H9 (cell line): ENCODE results near the gene LRRC8B. TPM values are rescaled to one million over a fixed set of nuclear protein-coding genes. Genes with fewer than 3 reads are reported as not detected.

ENCODE experiments used
- DNase-seq: peaks from one replicate; pipeline ENCODE4 v3.0.0-alpha.2; 2017
- H2AFZ ChIP-seq: one replicate; pipeline ENCODE4 v1.6.1; 2013; ENCODE audit warnings: mild to moderate bottlenecking, low read length, control low read depth, moderate library complexity
- H2AK5ac ChIP-seq: 2 replicates; pipeline ENCODE4 v1.6.1; 2013; ENCODE audit warnings: low read length, control low read depth, mixed read lengths; ENCODE audit not compliant: insufficient read length
- H2BK120ac ChIP-seq: one replicate; pipeline ENCODE4 v1.6.1; 2013; ENCODE audit warnings: low read depth, mild to moderate bottlenecking, low read length, control low read depth, inconsistent platforms; ENCODE audit not compliant: poor library complexity, severe bottlenecking
- H2BK12ac ChIP-seq: 2 replicates; pipeline ENCODE4 v1.6.1; 2013; ENCODE audit warnings: low read length, control low read depth, mixed read lengths, low read depth; ENCODE audit not compliant: insufficient read length
- H2BK15ac ChIP-seq: 2 replicates; pipeline ENCODE4 v1.6.1; 2013; ENCODE audit warnings: low read depth, low read length, control low read depth
- H2BK20ac ChIP-seq: one replicate; pipeline ENCODE4 v1.6.1; 2013; ENCODE audit warnings: low read depth, mild to moderate bottlenecking, low read length, control low read depth, inconsistent platforms; ENCODE audit not compliant: poor library complexity, severe bottlenecking
- H2BK5ac ChIP-seq: 2 replicates; pipeline ENCODE4 v1.6.1; 2013; ENCODE audit warnings: low read length, control low read depth, mixed read lengths; ENCODE audit not compliant: insufficient read length
- H3K14ac ChIP-seq: 2 replicates; pipeline ENCODE4 v1.6.1; 2013; ENCODE audit warnings: low read length, control low read depth; ENCODE audit not compliant: insufficient read depth
- H3K18ac ChIP-seq: 2 replicates; pipeline ENCODE4 v1.6.1; 2013; ENCODE audit warnings: low read depth, mild to moderate bottlenecking, mixed read lengths, low read length, control low read depth; ENCODE audit not compliant: insufficient read length
- H3K23ac ChIP-seq: 2 replicates; pipeline ENCODE4 v1.6.1; 2013; ENCODE audit warnings: low read length, control low read depth, mixed read lengths, low read depth; ENCODE audit not compliant: insufficient read length
- H3K23me2 ChIP-seq: 2 replicates; pipeline ENCODE4 v1.6.1; 2013; ENCODE audit warnings: low read depth, mild to moderate bottlenecking, mixed read lengths, low read length, control low read depth; ENCODE audit not compliant: insufficient read length, poor library complexity, severe bottlenecking
- H3K27ac ChIP-seq: 2 replicates; pipeline ENCODE4 v1.5.1; 2013; ENCODE audit warnings: low read length, control low read depth, mixed read lengths, low read depth; ENCODE audit not compliant: insufficient read length
- H3K27me3 ChIP-seq: 2 replicates; pipeline ENCODE4 v1.6.1; 2013; ENCODE audit warnings: low read length, control low read depth, inconsistent platforms; ENCODE audit not compliant: insufficient read depth
- H3K4ac ChIP-seq: 2 replicates; pipeline ENCODE4 v1.6.1; 2013; ENCODE audit warnings: low read depth, mild to moderate bottlenecking, control low read depth, inconsistent platforms, low read length, moderate library complexity
- H3K4me1 ChIP-seq: 2 replicates; pipeline ENCODE4 v1.6.1; 2013; ENCODE audit warnings: low read length, control low read depth, inconsistent platforms; ENCODE audit not compliant: insufficient read depth
- H3K4me2 ChIP-seq: 2 replicates; pipeline ENCODE4 v1.6.1; 2013; ENCODE audit warnings: low read length, control low read depth, mixed read lengths; ENCODE audit not compliant: insufficient read length, insufficient read depth
- H3K56ac ChIP-seq: 2 replicates; pipeline ENCODE4 v1.6.1; 2013; ENCODE audit warnings: low read depth, mild to moderate bottlenecking, mixed read lengths, low read length, control low read depth; ENCODE audit not compliant: insufficient read length
- H3K79me1 ChIP-seq: 2 replicates; pipeline ENCODE4 v1.6.1; 2013; ENCODE audit warnings: low read depth, mild to moderate bottlenecking, moderate library complexity, low read length, control low read depth, inconsistent platforms; ENCODE audit not compliant: insufficient read depth, poor library complexity, severe bottlenecking
- H3K79me2 ChIP-seq: 2 replicates; pipeline ENCODE4 v1.6.1; 2013; ENCODE audit warnings: low read length, control low read depth, inconsistent platforms; ENCODE audit not compliant: insufficient read depth
- H3K9ac ChIP-seq: 2 replicates; pipeline ENCODE4 v1.6.1; 2013; ENCODE audit warnings: low read length, control low read depth, mixed read lengths; ENCODE audit not compliant: insufficient read length; ENCODE audit errors: extremely low read depth
- H3K9me3 ChIP-seq: one replicate; pipeline ENCODE4 v1.6.1; 2013; ENCODE audit warnings: low read depth, low read length, inconsistent platforms; ENCODE audit not compliant: control insufficient read depth
- H3T11ph ChIP-seq: one replicate; pipeline ENCODE4 v1.6.1; 2013; ENCODE audit warnings: mild to moderate bottlenecking, low read length, control low read depth, inconsistent platforms
- H4K20me1 ChIP-seq: one replicate; pipeline ENCODE4 v1.6.1; 2013; ENCODE audit not compliant: control insufficient read depth, insufficient read length, insufficient read depth
- H4K5ac ChIP-seq: 2 replicates; pipeline ENCODE4 v1.6.1; 2013; ENCODE audit warnings: low read depth, mild to moderate bottlenecking, mixed read lengths, low read length, control low read depth; ENCODE audit not compliant: insufficient read length
- H4K8ac ChIP-seq: replicated peaks from 2 replicates; pipeline ENCODE4 v1.6.1; 2013; ENCODE audit warnings: low read length, control low read depth, mixed read lengths, low read depth; ENCODE audit not compliant: insufficient read length
- H4K91ac ChIP-seq: 2 replicates; pipeline ENCODE4 v1.6.1; 2013; ENCODE audit warnings: low read depth, mild to moderate bottlenecking, moderate library complexity, mixed read lengths, low read length, control low read depth; ENCODE audit not compliant: insufficient read length
- H3K27ac Mint-ChIP-seq, 3 experiments: 2 replicates in 2 of 3; 3 replicates in 1 of 3; pipeline ENCODE4 v1.8.0; 2020 to 2021; ENCODE audit warnings: mixed read lengths in 3 of 3, mild to moderate bottlenecking in 1 of 3, moderate library complexity in 1 of 3
- H3K27me3 Mint-ChIP-seq: 2 replicates; pipeline ENCODE4 v1.8.0; 2021; ENCODE audit warnings: low read depth, mild to moderate bottlenecking, moderate library complexity, mixed read lengths
- H3K36me3 Mint-ChIP-seq, 3 experiments: 2 replicates in 2 of 3; 3 replicates in 1 of 3; pipeline ENCODE4 v1.8.0; 2020 to 2021; ENCODE audit warnings: low read depth in 3 of 3, mixed read lengths in 3 of 3; ENCODE audit not compliant: insufficient read depth in 1 of 3
- H3K4me1 Mint-ChIP-seq, 2 experiments: 2 replicates each; pipeline ENCODE4 v1.8.0; 2020; ENCODE audit warnings: mixed read lengths in 2 of 2
- H3K4me3 Mint-ChIP-seq, 2 experiments: 2 replicates in 1 of 2; 3 replicates in 1 of 2; pipeline ENCODE4 v1.8.0; 2020 to 2021; ENCODE audit warnings: mild to moderate bottlenecking in 2 of 2, mixed read lengths in 2 of 2, moderate library complexity in 1 of 2
- H3K9me3 Mint-ChIP-seq, 2 experiments: 2 replicates in 1 of 2; 3 replicates in 1 of 2; pipeline ENCODE4 v1.8.0; 2020; ENCODE audit warnings: mild to moderate bottlenecking in 2 of 2, mixed read lengths in 2 of 2, moderate library complexity in 1 of 2
- WGBS: extraction: QIAGEN DNeasy Blood & Tissue Kit; methylation state at CpG from one replicate; pipeline ENCODE4 v1.1.7; 2013; ENCODE audit warnings: missing lambda C conversion rate, low lambda C conversion rate, mixed read lengths; ENCODE audit not compliant: insufficient read length; ENCODE audit errors: extremely low coverage; 5-methylcytosine and 5-hydroxymethylcytosine counted together
- total RNA-seq: library from RNA; stranded (reverse); gene quantifications from 2 replicates; pipeline ENCODE4 v1.2.1, GENCODE V29; 2021
- TF ChIP-seq, protein P1 (sequence below): fragments of 200-600 bp; sonication (generic); conservative IDR thresholded peaks from 3 replicates; pipeline ENCODE4 v1.8.0; 2021; ENCODE audit warnings: antibody characterized with exemption, mild to moderate bottlenecking

Gene LRRC8B
- total RNA-seq, 1 experiment from 2014 or later = 33.2 TPM

DNA sequence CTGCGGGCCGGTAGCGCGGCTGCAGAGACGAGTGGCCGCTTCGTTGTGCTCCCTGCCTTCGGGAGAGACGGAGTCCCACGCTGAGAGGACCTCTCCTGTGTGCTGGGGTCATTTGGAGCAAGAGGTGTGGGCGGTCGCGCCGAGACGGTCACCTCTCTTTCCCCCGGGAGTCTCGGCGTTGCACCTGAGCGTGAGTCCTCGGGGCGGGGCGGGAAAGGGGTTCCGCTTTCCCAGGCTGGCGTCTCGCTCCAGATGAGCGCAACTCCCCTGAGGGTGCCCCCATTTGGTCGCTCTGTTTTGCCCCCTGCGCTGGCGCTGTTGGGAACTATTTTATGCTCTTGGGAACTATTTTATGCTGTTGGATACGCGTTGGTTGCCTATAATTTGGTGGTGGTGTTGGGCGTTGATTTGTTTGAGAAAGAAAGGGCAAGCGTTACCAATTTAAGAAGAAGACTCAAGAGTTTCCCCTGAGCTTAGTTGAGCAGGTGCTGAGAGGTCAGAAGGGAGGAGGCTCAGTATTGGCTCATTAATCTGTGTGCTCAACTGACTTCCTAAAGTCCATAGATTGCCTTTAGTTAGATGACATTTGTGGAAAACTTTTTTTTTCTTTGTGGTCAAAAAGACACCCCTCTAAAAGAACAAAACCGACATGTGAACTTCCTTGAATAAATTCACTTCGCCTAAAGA is 683 bp downstream of the LRRC8B start:
- no peak overlapping the region; the same call in 1 of the 2 replicates for H3K4ac ChIP-seq
- Mint-ChIP-seq H3K9me3 (peaks cover 1 to 9% of the 10 kb centered on the region in 2 experiments; a peak in 2 of 5 replicates), H3K4me1 (peaks cover 26 to 28% of the 10 kb centered on the region in 2 experiments), H3K27ac (peak overlapping the region; percentile 23 to 82 (median 31)), H3K27me3 (0 out of 2 replicates have a peak, but pooled peaks cover 2% of the 10 kb centered on the region), H3K4me3 (peak overlapping the region; percentile 73 to 89), H3K36me3 (peaks cover 8 to 12% (median 10%) of the 10 kb centered on the region in 3 experiments)
- H3K56ac ChIP-seq = no peak overlapping the region
- H3K27ac ChIP-seq = peak overlapping the region; percentile 58
- no peak overlapping the region for H2AK5ac ChIP-seq
- H2AFZ ChIP-seq = no peak overlapping the region
- H2BK120ac ChIP-seq = no peak overlapping the region
- WGBS = no CpG with 5 or more reads among the region's 35 CpGs
- no peak overlapping the region for H4K5ac ChIP-seq
- TF ChIP-seq, protein P1, sequence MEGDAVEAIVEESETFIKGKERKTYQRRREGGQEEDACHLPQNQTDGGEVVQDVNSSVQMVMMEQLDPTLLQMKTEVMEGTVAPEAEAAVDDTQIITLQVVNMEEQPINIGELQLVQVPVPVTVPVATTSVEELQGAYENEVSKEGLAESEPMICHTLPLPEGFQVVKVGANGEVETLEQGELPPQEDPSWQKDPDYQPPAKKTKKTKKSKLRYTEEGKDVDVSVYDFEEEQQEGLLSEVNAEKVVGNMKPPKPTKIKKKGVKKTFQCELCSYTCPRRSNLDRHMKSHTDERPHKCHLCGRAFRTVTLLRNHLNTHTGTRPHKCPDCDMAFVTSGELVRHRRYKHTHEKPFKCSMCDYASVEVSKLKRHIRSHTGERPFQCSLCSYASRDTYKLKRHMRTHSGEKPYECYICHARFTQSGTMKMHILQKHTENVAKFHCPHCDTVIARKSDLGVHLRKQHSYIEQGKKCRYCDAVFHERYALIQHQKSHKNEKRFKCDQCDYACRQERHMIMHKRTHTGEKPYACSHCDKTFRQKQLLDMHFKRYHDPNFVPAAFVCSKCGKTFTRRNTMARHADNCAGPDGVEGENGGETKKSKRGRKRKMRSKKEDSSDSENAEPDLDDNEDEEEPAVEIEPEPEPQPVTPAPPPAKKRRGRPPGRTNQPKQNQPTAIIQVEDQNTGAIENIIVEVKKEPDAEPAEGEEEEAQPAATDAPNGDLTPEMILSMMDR = no peak; the same call in 2 of the 3 replicates
- H3K23ac ChIP-seq = no peak overlapping the region
- H2BK20ac ChIP-seq = no peak overlapping the region
- H3K4me1 ChIP-seq = peaks cover 5% of the 10 kb centered on the region; the same call in 1 of the 2 replicates
- H3K14ac ChIP-seq = peak overlapping the region; percentile 95
- H4K8ac ChIP-seq = no peak overlapping the region
- H3T11ph ChIP-seq = no peak overlapping the region
- no peak overlapping the region for H2BK12ac ChIP-seq
- no peaks in the 10 kb centered on the region for H4K20me1 ChIP-seq
- H3K27me3 ChIP-seq = no peaks in the 10 kb centered on the region
- peaks cover 8% of the 10 kb centered on the region for H3K23me2 ChIP-seq
- H3K18ac ChIP-seq = peak overlapping the region; percentile 98
- H3K9me3 ChIP-seq = no peaks in the 10 kb centered on the region
- DNase-seq = no peak
- peaks cover 6% of the 10 kb centered on the region; the same call in 1 of the 2 replicates for H3K79me2 ChIP-seq
- H4K91ac ChIP-seq = no peak overlapping the region
- no peaks in the 10 kb centered on the region for H3K79me1 ChIP-seq
- peak overlapping the region; percentile 83 for H3K9ac ChIP-seq
- H2BK15ac ChIP-seq = no peak overlapping the region
- H3K4me2 ChIP-seq = peak overlapping the region; percentile 72
- no peak overlapping the region for H2BK5ac ChIP-seq
